ENCODE results near the gene TXNRD2.
"Not testable (repeated sequence)": the region's sequence is repeated elsewhere in the genome, so short reads cannot be mapped to it uniquely, and the experiment has no call there.

The TXNRD2 gene

DNA sequence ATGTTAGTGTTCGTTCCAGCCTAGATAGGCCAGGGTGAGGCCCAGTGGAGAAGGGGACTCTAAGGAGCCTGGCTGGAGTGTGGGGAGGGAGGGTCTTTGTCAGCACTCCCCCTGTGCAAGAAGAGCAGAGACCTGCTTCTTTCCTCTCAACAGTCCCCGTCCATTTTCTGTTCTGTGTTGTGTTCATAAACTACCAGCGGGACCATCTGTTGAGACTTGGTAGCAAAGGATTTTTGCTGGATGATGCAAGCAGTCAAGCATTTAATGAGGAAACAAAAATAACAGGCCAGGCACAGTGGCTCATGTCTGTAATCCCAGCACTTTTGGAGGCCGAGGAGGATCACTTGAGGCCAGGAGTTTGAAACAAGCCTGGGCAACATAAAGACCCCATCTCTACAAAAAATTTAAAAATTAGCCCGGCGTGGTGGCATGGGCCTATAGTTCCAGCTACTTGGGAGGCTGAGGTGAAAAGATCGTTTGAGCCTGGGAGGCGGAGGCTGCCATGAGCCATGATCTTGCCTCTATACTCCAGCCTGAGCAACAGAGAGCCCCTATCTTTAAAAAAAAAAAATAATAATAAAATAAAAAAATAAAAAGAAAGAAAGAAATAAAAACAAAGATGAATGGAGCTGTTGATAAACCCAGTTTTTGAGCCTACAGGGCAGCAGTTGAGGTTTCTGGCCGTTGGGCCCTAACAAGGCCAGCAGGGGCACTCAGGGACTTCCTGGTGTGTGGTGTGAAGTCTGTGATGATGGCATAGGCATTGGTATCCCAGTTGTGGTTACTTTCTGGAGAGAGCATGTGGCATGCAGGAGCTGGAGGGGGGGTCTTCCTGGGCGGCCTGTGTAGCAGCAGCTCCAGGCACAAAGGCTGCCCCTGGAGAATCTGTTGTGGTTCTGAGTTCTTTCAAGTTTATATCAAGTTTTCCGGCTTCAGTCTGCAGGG is 1.7 kb upstream of the TXNRD2 start:
- DNase-seq, result no peak

DNA sequence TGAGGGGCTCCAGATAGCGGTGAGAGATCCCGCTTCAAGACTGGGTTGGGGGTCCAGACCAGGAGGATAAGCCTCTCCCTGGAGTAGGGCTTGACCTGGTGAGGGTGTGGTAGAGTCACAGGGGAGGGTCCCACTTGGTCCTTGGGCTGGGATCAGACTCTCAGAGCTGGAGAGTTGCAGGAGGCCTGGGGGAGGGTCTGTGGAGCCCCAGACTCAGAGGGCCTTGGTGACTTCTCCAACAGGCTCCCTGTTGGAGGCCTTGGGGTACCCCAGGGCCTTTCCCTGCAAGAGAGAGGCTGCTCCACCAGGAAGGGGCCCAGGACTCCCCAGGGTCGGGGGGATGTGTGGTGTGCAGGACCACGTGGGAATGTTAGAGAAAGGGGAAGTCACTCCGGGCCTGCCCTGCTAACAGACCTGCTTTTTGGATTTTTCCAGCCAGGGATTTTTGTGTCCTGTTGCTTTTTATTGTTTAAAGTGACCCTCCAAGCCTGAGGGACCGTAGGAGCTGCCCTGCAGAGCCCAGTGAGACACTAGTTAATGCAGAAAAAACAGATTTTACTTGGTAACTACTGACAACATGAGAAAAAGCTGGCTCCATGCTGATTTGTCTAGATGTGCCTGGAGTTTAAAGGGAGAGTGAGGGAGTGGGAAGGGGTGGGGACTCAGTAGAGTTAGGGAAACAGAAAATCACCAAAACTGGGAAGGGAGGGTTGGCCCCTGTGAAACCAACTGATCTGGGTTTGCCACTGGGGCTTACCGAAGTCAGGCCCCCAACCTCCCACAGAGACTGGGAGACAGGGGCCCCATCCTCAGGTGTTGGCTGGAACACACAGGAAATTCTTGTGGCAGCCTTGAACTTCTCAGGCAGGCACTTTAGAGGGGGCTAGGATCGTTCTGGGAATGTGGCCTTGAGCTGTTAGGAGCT is 801 bp upstream of the TXNRD2 start:
- DNase-seq, result no peak

DNA sequence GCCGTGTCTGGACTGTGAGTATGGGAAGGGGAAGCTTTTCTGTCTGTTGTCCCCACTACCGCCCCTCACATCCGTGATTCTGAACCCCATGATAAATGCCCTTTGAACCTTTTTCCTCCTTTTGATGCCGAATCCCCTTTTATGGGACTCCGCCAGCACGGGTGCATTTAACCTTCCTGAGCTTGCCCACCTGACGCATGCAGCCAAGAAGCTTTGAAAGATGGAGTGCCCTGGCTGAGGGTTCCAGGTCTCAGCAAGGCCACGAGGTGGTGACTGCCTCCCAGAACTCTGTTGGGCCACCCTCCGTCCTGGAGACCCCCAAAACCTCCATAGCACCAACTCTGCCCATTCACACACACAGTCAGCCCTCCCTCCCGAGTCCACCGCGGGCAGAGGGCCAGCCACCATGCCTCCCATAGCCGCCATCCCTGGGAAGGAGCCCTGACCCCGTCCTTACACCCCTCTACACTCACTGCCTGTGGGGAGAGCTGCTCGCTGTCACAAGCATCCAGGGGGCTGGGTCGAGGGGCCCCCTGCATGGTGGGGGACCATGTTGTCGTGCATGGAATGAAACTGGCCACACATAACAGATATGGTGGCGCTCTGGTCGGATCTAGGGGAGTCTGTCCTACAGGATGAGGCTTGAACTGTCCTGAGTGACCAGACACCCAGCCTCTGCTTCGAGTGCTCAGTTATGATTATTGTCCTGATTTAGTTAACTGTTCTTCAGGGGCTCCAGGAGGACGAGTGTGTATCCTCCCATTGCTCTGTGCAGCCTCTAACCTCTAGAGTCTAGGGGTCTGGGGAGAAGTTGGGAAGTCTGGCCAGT is 868 bp downstream of the TXNRD2 start:
- DNase-seq, result no peak

DNA sequence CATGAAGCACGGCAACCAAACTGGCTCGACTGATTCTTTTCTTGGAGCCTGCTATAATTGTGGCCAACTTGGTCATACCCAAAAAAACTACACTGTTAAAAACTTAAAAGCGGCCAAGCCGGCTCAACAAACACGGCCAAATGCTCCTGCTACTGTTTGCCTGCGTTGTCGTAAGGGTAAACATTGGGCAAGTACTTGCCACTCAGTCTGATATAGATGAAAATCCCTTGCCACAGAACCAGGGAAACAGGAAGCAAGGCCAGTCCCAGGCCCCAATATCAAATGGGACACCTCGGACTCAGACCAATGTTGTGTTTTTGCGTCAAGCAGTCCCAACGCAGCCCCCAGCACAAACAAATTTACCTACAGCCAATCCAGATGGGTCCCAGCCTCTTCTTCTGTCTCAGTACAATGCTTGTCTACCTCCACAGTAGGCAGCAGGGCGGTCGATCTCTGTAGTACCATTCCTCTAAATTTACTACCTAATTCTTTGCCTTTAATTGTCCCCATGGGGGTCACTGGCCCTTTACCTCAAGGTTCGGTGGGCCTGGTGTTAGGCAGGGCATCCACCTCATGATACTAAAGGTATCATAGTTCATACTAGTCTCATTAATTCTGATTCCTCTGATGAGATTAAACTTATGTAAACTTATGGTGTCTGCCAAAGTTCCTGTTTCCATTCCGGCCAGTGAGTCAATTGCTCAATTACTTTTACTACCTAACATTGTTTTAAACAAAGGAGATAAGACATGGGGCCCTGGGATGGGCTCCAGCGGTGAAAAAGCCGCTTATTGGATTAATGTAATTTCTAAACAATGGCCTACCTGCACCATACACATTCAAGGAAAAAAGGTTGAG is 3.8 kb downstream of the TXNRD2 start:
- no peak for DNase-seq

DNA sequence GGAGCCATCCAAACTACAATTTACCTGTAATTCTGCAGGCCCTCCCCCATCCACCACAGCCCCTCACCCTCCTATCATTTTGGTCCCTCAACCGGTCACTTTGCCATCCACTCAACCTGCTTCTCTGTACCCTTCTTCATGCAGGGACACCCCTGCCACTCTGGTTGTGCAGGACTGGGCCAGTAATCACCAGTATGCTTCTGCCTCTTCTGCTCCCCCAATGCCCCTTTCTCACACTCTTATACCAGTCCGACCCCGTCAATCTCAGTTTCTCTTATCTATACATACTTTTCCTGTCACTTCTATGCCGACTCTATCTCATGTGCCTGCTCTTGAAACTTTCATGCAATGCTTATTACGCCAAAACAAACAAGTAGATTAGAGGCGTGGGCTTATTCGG is 5.1 kb downstream of the TXNRD2 start:
- no peak for DNase-seq

DNA sequence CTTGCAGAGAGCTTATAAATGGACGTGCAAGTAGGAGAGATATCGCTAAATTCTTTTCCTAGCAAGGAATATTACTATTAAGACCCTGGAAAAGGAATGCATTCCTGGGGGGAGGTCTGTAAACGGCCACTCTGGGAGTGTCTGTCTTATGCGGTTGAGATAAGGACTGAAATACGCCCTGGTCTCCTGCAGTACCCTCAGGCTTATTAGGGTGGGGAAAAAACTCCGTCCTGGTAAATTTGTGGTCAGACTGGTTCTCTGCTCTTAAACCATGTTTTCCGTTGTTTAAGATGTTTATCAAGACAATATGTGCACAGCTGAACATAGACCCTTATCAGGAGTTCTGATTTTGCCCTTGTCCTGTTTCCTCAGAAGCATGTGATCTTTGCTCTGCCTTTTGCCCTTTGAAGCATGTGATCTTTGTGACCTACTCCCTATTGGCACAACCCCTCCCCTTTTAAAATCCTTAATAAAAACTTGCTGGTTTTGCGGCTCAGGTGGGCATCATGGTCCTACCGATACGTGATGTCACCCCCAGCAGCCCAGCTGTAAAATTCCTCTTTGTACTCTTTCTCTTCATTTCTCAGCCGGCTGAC is 6.4 kb downstream of the TXNRD2 start:
- not testable (repeated sequence) for DNase-seq

DNA sequence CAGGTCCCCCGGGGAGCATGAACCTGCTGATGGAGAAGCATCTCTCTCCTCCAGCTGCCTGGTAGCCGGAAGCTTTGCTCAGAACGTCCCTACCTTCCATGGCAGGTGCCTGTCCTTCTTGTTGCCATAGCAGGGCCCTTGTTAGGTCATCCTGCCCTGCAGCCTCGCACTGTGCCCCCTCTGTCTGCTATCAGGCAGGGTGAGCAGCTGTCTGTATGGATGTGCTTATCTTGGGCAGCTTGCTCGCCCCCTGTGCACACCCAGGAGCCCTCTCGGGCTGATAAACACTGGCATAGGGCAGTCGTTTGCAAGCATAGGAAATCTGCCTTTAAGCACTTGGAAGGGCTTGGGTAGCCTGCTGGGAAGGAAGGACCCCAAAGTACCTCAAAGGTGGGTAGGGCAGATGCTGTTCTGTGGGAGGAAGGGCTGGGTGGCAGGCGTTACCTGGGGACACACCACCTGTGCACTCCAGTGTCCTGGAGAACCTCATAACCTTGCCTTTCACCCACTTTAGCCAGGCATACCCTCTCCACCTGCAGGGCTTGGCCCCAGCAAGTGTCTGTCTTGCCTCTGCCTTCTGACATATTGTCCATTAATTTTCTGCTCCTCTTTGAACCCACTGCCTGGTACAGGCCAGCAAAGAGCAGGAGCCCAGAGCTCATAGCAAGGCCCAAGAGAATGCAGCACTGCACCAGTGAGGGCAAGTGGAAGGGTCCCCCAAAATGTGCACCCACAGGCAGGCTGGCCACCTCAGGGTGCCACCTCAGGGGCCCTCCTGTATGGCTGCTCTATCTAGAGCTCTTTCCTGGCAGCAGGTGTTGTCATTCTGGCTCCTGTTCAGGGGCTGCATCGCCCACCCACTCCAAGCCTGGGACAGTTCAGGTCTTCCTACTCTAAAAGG is 8.0 kb downstream of the TXNRD2 start:
- DNase-seq, result no peak

DNA sequence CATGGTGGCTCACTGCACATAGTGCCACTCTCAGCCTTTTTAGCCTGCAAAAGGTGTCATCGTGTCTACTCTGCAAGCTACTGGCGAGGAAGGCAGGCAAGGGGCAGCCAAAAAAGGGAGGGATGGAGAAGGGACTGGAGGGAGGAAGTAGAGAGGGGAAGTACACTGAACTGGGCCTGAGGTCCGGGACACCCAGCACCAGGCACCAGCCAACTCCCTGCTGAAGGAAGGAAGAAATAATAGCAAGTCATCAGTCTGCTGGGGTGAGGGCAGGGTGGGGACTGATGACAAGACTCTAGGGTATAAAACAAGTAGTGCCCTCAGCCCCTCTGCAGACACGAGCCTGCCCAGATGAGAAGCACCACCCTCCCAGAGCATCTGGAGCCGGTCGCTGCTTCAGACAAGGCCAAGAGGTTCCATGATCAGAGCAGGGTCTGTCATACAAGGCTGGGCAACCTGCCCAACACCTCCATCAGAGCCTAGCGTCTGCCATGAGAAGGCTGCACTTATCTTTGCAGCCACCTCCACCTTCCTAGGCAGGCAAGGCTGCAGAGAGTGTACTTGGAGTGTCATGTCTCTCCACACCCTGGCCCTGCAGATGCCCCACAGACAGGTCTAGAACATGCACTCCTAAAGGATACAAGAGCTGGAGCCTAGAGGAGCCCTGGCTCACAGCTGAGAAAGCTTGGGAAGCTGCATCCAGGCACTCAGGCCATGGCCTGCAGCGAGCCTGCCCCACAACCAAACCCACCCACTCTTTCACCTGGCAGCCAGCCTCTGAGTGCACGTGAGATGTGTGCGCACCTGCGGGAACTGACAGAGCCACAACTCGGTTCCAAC is 9.0 kb downstream of the TXNRD2 start:
- DNase-seq, result no peak

DNA sequence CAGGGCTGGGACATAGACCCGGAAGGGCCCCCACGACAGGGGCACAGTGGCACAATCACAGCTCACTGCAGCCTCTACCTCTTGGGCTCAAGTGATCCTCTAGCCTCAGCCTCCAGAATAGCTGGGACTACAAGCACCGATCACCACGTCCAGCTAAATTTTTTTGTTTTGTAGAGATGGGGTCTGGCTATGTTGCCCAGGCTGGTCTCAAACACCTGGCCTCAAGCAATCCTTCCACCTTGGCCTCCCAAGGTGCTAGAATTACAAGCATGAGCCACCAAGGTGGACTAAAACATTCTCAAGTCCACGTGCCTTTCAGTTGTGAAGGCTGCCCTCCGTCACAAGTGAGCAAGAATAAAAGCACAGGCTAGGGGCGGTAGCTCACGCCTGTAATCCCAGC is 10.1 kb downstream of the TXNRD2 start:
- DNase-seq, result no peak

DNA sequence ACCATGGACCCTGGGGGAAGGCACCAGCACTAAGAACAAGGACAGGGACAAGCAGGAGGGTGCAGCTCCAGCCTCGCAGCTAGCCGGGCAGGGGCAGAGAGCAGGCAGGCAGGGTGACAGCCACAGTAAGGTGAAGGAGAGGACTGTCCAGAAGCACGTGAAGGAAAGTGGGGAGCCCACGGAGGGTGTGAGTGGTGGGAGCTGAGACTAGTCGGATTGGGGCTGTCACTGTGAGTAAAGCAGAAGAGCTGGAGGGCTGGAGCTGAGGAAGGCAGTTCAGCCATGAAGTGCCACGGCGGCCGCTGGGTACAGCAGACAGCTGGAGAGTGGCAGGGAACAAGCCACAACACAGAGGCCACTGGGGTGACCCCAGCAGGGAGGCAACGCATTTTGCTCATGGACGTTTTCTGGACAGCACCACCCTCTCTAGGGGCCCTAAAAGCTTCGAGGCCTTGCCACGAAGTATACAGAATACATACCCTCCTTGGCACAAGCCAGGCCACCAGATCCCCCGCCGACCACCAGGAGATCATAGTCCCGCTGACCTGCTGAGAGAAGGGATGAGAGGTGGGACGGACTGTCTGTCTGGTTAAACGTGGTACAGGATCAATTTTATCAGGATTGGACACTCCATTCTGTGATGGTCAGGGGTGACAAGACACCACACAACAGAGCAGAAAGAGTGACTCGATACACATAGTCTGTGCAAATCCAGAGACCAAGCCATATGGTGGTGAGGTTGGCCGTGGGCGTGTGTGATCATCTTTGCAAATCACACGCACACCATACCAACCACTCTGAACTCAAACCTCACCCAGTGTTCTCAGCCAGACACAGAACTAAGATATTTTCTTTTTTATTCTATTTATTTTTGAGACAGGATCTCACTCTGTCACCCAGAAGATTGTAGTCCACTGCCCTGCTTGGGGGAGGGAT is 10.8 kb downstream of the TXNRD2 start:
- no peak for DNase-seq

DNA sequence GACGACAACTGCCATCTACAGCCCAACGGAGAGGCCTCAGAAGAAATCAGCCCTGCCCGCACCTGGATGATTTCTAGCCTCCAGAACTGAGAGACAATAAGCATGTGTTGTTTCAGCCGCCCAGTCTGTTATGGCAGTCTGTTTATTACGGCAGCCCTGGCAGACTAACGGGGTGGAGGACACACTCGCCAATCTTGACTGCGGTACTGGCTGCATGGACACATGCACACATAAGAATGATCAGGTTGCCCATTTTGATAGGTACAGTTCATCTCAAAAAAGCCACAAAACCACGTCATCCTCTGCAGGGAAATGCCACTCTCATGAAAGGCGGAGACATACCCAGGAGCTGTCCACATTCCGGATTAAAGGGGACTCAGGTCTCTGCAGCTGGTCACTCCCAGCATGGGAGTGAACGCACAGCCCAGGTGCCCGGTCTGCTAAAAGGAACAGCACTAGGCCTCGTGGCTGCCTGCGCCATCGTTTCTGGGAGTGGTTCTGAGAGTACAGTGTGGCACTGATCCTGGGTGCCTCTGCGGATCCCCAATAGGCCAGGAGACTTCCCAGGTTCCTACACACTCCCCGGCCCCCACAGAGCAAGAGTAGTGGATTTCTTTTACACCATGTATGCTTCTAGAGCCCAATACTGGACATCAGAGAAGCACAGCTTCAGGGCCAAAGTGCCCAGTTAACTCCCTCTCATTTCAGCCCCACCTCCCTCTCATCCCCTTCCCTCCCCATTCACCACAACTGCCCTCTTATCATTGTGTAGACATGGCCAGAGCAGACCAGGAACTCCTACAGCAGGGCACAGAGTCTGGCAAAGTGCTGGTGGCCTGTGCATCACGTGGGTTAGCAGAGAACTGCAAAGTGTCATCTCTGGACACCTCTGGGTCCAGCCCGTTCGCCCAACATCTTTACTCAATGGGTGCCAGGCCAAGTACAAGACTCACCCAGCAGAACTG is 11.8 kb downstream of the TXNRD2 start:
- DNase-seq, result no peak

DNA sequence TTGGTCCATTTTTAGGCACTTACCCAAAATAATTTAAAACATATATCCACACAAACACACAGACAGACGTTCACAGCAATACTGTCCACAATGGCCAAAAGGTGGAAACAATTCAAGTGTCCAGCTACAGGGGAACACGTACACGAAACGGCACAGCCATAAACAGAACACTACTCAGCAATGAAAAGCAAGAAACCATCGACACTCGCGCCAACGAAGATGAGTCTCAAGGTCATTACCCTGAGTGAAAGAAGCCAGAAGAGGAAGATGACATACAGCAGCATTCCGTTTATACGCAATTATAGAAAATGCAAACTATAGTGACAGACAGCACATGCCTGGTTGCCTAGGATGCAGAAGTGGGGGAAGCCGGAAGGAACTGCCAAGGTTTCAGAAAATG is 13.4 kb downstream of the TXNRD2 start:
- no peak for DNase-seq

DNA sequence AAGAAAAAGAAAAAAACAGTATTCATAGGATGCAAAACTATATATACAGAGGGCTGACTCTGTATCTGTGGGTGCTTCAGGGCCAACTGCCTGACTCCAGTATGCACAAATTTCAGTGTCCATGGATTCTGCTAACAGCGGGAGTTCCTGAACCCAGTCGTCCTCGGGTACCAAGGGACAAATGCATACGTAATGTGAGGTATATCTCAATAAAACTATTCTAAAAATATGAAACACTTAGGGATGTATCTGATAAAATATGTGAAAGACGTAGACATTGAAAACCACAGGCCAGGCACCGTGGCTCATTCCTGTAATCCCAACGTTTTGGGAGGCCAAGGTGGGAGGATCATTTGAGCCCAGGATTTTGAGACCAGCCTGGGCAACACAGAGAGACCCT is 13.9 kb downstream of the TXNRD2 start:
- no peak for DNase-seq

DNA sequence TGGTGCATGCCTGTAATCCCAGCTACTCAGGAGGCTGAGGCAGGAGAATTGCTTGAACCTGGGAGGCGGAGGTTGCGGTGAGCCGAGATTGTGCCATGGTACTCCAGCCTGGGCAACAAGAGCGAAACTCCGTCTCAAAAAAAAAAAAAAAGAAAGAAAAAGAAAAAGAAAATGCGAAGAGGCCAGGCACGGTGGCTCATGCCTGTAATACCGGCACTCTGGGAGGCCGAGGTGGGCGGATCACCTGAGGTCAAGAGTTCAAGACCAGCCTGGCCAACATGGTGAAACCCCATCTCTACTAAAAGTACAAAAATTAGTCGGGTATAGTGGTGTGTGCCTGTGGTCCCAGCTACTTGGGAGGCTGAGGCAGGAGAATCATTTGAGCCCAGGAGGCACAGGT is 15.6 kb downstream of the TXNRD2 start:
- not testable (repeated sequence) for DNase-seq

DNA sequence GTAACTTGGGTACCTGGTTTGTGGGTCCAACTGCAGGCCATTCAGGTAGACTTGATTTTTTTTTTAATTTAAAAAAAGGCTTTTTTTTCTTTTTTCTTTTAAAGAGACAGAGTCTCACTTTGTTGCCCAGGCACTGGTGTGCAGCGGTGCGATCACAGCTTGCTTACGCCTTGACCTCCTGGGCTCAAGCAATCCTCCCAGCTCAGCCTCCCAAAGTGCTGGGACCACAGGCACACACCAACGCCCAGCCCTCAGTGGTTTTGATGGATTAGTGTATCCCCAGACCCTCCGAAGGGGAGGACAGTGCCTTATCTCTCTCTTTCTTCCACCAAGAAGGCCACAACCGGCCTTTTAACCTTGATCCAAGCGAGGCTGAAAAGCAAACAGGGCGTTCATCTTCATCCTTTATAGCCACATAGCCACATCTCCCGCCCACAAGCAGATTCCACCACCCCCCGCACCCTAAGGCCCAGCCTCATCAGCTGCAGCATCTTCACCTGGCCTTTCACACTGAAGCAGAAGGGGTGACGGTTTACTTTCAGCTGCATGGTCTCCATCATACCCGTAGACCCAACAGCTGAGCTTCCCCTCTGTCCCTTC is 17.6 kb downstream of the TXNRD2 start:
- no peak for DNase-seq

DNA sequence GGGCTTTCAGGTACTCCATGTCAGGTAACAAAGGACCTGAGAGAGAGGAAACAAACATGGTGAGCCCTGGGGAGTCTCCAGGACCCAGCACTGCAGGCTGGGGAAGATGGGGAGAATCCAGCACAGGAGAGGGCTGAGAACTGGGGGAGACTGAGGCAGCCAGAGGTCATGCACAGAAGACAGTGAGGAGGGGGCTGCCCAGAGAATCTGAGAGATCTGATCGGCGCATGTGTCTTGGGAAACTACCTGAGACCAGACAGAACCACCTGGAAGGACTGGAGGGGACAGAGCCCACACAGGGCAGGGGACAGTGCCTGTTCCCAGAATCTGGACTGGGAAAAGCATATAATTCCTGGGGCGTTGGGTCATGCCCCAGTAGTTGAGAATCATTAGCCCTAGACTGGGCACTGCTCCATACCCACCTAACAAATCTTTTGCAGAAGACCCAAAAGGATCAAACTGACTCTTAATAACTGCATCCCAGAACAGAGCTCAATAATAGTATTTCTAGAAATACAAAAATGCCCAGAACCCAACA is 20.0 kb downstream of the TXNRD2 start:
- no peak for DNase-seq
